NCI-H1105 (cell line): ENCODE results near the gene AIG1.
"Not testable (repeated sequence)": the region's sequence is repeated elsewhere in the genome, so short reads cannot be mapped to it uniquely, and the experiment has no call there.

Experiments used
- DNase-seq: peaks from one replicate; lab custom pipeline; 2025; lab: John Stamatoyannopoulos, UW

Gene AIG1

DNA sequence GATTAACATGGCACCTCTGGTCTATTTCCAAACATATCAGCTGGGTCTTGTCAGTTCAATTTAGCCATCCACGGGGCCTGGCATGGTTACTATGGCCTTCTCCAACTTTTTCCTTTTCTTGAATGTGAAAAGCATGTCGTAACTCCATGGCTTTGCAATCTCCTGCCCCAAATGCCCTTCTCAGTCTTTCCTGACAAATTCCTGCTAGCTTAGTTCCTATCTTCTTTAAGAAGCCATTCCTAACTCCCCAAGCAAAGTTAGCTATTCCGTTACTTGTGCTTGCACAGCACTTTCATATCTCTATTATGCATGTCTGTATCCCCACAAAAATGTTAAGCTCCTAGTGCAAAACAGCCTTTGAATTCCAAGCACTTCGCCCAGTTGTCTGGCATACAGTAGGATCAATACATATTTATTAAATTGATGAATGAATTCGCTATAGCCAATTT, 105.6 kb downstream of the AIG1 start:
- DNase-seq, result no peak

DNA sequence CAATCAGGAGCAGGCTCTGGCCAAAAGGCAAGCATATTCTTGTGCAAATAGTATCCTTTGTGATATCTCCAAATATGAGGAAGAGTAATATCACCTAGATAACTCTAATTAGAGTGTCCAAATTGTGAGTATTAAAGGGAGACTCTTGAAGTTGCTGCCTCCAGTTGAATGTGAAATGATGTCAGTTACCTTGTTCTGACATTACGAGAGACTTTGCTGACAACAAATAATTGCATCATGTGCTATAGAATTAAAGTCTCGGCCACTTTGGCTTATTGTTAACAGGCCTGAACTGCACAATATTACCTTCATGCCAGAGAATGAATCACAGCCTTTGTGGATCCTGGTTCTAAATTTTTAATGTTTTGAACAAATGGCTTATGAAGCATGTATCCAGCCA, 106.5 kb downstream of the AIG1 start:
- no peak for DNase-seq

DNA sequence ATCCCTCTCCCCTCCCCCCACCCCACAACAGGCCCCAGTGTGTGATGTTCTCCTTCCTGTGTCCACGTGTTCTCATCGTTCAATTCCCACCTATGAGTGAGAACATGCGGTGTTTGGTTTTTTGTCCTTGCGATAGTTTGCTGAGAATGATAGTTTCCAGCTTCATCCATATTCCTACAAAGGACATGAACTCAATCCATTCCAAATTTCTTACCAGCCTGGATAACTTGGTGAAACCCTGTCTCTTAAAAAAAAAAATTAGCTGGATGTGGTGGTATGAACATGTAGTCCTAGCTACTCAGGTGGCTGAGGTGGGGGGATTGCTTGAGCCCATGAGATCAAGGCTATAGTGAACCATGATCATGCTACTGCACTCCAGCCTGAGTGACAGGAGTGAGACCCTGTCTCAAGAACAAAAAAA, 107.7 kb downstream of the AIG1 start:
- not testable (repeated sequence) for DNase-seq

DNA sequence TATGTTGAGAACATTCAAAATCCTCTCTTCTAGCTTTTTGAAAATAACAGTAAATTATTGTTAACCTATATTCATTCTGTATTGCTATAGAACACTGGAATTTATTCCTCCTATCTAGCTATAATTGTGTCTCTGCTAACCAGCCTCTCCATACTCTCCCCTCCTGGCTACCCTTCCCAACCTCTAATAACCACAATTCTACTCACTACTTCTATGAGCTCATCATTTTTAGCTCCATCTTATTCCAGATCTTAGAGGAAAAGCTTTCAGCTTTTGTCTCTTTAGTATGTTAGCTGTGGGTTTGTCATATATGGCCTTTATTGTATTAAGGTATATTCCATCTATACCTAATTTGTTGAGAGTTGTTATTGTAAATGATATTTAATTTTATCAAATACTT, 108.8 kb downstream of the AIG1 start:
- no peak for DNase-seq

DNA sequence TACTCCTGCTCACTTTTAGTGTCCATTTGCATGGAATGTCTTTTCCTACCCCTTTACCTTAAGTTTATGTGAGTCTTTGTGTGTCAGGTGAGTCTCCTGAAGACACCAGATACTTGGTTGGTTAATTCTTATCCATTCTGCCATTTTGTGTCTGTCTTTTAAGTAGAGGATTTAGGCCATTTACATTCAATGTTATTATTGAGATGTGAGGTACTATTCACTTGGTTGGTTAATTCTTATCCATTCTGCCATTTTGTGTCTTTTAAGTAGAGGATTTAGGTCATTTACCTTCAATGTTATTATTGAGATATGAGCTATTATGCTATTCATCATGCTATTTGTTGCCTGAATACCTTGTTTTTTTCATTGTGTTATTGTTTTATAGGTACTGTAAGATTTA, 113.8 kb downstream of the AIG1 start:
- no peak for DNase-seq

DNA sequence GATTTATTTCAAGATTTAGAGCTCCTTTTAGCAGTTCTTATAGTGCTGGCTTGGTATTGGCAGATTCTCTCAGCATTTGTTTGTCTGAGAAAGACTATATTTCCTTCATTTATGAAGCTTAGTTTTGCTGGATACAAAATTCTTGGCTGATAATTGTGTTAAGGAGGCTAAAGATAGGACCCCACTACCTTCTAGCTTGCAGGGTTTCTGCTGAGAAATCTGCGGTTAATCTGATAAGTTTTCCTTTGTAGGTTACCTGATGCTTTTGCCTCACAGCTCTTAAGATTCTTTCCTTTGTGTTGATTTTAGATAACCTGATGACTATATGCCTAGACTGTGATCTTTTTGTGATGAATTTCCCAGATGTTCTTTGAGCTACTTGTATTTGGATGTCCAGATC, 114.3 kb downstream of the AIG1 start:
- no peak for DNase-seq

DNA sequence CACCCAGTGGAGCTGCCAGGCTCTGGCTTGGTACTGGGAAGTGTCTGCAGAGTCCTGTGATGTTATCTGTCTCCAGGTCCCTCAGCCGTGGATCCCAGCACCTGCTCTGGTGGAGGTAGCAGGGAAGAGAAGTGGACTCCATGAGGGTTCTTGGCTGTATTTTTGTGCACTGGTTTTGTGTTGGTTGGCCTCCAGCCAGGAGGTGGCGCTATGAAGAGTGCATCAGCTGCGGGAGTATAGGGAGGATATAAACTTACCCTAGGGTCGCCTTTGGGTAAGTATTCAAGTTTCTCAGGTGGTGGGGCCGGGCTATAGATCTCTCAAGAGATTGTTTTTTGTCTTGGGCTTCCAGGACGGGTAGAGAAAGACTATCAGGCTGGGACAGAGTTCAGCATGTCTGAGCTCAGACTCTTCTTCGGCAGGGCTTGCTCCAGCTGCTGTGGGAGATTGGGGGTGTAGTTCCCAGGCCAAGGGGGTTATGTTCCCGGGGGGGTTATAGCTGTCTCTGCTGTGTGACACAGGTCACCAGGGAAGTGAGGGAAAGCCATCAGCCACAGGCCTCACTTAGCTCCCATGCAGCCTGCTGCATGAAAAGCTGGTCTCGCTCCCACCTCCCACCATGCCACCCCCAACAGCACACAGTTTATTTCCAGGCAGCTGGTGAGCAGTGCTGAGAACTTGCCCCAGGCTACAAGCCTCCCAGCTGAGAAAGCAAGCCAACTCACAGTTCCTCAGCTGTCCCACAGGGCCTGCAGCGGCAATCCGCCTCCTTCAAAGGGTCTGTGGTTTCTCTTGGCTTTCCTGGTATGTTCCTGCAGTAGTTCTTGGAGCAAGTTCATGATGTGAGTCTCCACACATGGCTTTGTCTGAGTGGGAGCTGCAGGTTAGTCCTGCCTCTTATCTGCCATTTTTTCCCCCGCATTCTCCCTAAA, 115.7 kb downstream of the AIG1 start:
- no peak for DNase-seq

DNA sequence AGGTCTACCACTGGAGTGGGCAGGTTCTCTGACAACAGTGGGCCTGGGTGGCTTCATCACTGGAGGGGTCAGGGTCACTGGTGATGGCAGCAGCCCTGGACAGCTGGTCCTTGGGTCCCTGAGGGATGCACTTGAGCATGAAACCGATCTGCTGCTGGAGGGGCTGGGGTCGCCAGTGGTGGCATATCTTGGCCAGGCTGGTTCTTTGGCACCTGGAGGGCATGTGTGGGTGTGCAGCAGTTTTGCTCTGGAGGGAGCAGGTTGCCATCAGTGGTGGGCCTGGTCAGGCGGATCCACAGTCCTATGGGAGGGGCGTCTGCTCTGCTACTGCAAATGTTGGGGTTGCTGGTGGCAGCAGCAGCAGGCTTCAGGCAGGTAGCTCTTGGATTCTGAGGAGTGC, 117.0 kb downstream of the AIG1 start:
- DNase-seq, result no peak

DNA sequence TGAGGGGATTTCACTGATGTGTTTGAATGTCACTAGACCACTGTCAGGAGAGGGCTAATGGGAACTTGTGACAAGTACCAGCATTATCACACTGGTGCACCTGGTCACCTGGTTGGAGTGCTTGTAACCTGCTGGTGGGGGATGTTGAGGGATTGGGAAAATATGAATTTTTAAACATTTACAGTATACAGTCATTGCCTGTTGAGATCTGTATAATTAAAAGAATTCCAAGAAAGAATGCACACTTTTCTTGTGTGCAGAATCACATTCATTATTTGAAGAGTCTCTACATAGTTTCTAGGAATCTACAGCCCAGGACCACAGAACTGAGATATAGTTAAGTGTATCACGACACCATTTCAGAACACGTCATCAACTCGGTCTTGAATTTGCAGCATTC, 118.4 kb downstream of the AIG1 start:
- no peak for DNase-seq

DNA sequence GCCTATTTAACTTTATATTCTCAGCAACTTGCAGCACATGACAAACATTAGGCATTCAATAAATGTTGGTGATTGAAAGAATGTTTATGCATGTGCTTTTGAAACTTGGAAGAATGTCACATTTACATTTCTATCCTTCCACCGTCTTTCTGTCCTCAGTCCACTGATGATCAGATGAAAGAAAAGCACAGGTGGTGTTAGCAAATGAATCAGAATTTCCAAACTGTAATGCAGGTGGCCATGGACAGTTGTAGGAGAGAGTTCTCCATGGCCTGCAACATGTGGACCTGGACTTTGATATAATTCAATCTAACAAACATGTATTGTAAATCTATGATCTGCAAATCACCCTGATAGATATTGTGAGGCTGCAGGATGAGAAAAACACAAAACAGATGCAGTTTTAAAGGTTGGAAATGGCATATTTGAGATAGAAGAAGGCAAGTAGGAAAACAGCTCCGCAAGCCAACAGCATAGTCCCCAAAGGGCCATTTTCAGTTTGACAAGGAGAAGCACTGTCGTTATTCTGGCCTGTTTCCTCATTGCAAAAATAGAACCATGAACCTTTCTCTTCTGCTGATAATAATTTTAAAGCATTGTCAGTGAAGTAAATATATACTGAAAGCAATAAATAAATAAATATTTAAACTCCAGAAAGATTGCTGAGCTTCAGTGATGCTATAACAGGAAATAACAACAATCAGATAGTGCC, 119.4 kb downstream of the AIG1 start:
- DNase-seq, result no peak

DNA sequence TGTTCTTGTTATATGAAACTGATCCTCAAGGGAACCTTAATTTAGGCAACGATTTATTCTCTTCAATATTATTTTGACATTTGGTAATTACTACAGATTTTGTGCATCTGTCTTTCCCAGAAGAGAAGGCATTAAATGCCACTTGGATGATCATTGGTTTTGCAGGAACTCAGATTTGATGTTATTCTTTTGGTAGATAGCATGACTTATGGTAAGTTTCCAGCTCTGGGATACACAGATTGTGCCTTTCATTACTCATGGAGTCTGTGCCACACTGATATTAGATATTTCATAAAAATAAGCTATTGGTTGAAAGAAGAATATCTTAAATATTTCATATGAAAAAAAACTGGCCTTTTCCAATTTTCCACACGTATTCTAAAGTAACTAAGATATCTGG, 120.1 kb downstream of the AIG1 start:
- no peak for DNase-seq

DNA sequence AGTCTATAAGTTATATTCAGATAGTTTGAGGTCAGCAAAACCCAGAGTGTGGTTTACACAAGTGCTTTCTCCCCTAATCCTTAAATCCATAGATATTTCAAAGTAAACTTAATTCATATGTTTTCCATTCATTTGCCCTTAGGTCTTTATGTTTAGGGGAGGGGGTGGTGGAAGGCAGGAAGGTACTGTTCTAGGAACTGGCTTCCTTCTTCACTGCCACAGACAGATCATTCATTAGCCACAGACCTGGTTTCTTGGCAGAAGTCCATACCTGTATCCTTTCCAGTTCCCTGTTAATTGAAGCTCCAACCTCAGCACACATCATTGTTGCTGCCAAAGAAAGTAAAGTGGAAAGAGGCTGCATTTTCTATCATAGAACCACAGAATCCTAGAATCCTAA, 123.0 kb downstream of the AIG1 start:
- DNase-seq, result peak; percentile 3

DNA sequence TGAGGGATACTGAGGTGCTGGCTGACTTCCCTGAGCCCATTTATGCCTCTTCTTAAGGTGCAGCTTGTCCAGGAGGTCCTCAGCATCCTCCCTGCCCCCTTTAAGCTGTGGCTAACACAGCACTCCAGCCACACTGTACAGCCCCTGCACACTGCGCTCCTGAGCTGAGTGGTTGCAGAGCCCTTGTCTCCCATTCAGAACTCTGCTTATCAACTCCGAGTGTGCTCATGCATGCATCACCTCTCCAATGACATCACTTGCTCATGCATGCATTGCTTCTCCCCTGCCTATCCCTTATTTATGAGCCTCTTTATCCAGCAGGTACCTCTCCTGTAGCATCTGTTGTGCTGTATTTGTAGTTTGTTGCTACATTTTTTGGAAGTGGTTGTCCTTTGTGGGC, 124.6 kb downstream of the AIG1 start:
- no peak for DNase-seq

DNA sequence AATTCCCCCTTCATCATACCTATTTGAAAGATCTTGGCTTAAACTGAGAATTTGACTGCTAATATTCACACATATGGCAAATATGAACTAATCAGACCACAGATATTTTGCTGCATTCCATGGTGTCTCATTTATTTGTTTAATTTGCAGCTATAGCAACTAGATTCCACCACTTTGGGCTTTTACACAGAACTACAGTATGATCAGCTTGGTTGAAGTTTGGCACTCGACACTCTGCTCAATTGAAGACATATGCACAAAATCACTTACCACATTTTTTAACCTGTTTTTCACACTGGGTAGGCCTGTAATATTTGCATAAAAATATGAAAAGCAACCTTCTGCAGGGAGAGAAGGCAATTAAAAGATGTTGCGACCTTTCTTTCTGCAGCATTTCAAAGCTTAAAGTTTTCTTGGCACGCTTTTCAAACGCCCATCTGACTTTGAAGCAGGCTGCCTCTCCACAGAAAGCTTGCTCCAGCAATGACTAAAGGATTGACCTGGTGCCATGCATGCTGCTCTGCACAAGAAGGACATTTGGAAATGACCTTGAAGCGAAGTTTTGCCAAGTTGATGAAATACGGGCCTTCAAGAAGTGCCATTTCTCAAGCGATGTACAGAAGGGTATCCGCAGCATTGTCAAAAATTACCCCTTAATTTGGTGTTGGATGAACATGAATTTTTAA, 126.7 kb downstream of the AIG1 start:
- no peak for DNase-seq

DNA sequence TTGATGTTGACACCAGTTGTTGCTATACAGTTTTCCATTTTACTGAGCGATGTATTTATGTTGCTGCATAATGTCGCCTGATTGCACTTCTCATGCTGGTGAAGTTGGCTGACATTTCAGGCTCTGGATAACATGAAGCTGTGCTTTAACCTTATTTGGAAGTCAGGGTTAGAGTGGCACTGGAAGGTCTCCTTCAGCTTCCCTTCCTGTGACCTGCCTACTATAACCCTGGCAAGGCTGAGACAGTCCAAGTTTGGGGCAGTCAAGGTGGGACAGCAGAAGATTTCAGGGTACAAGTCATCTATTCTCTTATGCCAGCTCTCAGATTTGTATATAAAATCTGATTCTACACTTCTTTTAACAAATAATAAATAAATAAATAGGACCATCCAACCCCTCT, 127.6 kb downstream of the AIG1 start:
- no peak for DNase-seq

DNA sequence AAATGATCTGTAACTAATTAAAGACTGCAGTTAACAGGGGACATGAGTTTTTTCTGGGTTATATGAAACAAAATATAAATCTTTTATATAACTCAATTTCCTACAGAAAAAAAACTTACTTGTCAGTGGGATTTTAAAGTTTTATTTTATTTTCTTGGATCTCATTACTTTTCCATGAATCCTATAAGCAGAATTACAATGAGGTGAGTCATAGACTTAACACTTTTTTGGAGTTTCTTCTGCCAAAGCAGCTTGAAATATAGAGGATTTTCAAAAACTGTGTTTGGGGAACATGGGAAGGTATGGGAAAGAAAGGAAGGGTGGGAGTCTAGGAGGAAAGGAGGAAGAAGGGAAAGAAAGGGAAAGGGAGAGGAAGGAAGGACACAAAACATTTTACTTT, 130.7 kb downstream of the AIG1 start:
- DNase-seq, result no peak

DNA sequence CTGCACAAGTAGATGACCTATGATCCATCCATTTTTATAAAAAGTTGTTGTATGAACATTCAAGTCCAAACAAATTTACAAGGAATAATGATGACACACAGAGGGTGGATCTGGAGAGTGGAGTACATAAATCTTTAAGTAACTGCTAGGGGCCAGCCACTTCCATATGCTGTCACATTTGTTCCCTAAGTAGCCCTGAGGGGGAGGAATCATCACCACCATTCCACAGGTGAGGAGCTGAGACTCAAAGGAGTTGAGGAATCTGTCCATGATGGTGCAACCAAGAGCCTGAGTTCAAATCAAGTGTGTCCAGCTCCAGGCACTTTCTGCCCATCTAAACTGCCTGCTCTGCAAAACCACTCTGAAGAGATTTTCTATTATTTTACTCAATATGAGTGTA, 132.1 kb downstream of the AIG1 start:
- DNase-seq, result no peak

DNA sequence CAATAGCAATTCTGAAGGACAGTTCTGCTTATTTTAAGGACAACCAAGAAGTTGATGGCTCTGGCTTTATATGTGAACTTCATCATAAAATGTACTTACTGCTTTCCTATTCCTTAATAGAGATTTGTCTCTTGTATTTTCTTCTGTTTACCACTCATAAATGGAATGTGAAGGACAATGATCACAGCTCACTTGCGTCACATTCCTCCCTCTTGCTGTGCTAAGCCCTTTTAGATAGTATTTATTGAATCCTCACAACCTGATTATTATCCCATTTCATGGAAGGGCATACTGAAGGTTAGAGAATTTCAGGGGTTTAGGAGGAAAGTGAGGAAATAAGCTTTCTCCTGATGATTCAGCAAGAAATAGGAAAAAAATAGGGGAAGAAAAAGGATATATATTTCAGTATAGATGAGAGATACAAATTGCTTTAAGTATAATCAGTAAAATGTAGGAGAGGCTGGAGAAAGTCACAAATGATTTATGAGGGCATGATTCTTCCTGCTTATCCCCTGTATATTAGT, 132.9 kb downstream of the AIG1 start:
- DNase-seq, result no peak

DNA sequence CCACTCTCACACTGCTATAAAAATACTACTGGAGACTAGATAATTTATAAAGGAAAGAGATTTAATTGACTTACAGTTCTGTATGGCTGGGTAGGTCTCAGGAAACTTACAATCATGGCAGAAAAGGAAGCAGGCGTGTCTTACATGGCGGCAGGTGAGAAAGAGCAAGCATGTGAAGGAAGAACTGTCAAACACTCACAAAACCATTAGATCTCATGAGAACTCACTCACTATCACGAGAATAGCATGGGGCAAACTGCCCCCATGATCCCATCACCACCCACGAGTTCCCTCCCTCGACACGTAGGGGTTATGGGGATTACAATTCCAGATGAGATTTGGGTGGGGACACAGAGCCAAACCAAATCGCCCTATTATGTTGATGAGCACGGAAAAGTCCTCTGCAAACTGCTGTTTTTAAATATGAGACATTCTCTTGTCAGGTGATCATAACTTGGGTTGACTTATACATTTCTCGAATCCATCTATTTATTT, 133.5 kb downstream of the AIG1 start:
- no peak for DNase-seq

DNA sequence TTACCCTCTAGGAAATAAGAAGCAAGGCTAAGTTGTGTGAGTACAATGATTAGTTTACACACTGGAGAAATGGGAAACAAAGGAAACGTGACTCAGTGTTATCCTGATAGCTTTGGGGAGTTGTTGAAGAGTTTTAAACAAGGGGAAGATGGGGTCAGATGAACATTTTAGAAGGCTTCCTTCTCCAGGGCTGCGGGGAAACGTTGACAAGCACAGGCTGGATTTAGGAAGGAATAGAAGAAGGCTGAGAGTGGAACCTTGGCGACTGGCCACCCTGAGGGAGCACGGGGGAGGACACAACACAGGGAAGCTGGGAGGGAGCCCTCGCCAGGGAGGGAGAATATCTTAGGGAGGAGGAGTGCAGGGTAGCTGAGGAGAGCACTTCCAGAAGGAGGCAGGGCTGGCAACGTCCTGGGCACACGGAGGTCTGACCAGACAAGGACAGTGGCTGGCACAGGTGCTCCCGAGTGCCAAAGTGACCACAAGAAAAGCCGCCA, 134.7 kb downstream of the AIG1 start:
- DNase-seq, result no peak

DNA sequence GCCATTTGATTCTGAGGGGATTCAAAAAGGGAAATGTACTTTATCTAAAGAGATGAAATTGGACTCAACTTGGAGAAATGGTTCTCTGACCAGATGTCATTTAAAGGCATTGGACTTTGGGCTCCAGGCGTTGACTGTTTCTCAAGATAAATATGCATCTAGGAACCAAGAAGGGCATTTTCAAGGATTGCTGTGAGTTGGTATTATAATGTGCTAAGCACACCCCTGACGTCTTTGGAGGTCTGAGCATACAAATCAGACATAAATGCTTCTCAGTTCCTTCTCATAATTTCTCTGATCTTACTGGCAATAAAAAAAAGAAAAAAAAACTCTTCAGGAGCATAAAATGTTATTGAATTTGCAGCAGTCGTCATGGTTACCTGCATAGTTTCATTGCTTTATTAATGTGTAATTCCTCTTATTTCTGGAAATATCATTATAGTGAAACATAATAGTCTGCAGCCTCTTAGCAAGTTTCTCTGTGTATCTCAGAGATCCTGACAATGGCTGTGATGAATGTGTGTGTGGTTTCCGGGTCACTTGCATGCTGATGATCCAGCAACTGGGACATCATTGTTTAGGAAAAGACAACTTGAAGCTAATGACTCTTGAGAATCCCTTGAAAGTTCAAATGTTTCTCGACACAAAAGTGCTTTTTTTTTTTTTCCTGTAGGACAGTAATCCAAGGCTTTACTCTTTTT, 136.0 kb downstream of the AIG1 start:
- DNase-seq, result no peak

DNA sequence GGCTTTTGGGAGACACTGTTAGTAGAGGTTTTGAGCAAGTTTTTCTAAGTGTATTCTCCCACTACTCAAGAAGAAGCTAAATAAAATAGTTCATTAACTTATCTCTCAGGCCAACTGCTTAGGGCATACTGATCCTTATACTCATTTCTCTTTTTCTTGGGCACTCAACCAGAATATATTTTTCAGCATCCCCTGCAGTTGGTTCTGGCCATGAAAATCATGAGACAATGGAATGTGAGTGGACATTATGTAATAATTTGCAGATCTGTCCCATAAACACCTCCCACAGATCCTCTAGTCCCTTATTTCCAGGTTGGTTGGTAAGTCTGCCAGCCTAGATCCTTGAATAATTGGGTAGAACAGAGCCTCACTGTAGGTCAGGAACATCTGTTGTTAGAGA, 136.7 kb downstream of the AIG1 start:
- no peak for DNase-seq
